HG03095 (cell line): ENCODE measurements around the gene CEP128.
A peak's percentile ranks its signal among the peaks of the same experiment; 100 is the strongest.
"Not testable (repeated sequence)": the region's sequence is repeated elsewhere in the genome, so short reads cannot be mapped to it uniquely, and the experiment has no call there.

Experiments used
- ATAC-seq: cut with Tn5 transposase; IDR thresholded peaks from one replicate; pipeline ENCODE4 v1.9.1; 2021; ENCODE audit warnings: moderate library complexity; ENCODE audit not compliant: unreplicated experiment

CEP128 gene

DNA sequence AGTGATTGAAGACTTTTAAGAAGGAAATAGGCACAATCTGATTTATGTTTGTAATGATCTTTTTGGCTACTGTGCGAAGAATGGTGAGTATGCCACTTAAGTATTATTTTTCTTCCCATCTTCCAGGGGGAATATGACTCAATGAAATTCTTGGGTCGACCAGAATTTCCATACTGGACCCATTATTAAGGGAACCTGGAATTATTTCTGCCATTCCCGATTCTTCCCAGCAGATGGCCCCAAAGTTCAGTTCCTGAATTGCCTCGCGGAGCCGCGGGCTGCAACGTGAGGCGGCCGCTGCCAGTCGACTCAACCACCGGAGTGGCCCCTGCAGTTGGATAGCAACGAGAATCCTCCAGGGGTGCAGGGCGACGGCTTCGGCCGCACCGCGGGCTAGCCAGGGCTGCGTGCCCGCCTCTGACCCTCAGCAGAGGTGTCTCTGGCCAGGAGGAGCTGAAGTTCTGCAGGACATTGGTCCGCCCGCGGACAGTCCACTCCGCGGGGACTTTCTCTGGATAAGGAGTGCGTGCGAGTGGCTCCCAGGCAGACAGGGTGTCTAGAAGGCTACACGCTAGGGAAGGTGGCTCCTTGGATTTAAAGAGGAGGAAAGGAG, 13.3 kb upstream of the CEP128 start:
- ATAC-seq = no peak

DNA sequence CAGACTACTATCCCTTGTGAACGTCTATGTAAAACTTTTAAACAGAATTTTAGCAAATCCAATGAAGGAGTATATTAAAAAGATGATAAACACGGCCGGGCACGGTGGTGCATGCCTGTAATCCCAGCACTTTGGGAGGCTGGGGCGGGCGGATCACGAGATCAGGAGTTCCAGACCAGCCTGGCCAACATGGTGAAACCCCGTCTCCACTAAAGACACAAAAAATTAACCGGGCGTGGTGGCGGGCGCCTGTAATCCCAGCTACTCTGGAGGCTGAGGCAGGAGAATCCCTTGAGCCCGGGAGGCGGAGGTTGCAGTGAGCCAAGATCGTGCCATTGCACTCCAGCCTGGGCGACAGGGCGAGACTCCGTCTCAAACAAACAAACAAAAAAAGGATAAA, 11.7 kb upstream of the CEP128 start:
- not testable (repeated sequence) for ATAC-seq

DNA sequence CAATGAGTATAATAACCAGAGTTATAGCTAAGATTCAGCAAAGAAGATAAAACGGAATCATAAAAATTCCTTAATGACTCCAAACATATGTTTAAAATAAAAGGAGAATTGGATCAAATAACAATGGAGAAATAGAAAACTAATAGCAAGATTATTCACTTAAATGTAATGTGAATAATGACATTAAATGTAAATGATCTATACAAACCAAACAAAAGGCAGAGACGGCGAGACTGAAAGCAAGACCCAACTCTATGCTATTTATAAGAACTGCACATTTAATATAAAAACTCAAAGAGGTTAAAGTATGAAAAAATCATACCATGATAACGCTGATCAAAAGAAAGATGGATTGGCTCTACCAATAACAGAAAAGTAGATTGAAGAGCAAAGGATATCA, 10.0 kb upstream of the CEP128 start:
- ATAC-seq = no peak

DNA sequence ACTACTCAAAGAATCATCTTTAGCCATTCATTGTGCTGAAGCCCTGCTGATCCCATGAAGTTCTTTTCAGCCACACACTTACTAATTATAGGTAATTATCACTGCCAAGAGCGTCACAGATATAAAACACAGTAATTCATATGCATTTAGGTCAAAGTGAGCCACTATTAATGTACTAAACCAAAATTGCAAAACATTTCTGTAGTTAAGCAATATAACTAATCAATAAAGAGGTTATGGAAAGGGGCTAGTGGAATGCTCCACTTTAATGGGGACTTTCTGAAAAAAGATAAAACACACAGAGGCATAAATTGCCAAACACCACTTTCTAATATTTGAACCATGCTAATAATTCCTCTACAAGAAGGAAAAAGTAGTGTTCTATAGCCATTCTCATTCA, 6.8 kb upstream of the CEP128 start:
- ATAC-seq = no peak

DNA sequence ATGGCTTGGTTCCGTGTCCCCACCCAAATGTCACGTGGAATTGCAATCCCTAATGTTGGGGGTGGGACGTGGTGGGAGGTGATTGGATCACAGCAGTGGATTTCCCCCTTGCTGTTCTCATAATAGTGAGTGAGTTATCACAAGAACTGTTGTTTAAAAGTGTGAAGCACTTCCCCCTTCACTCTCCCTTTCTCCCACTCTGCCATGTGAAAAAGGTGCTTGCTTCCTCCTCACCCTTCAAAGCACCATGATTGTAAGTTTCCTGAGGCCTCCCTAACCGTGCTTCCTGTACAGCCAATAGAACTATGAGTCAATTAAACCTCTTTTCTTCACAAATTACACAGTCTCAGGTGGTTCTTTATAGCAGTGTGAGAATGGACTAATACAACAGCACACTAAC, 5.3 kb upstream of the CEP128 start:
- no peak for ATAC-seq

DNA sequence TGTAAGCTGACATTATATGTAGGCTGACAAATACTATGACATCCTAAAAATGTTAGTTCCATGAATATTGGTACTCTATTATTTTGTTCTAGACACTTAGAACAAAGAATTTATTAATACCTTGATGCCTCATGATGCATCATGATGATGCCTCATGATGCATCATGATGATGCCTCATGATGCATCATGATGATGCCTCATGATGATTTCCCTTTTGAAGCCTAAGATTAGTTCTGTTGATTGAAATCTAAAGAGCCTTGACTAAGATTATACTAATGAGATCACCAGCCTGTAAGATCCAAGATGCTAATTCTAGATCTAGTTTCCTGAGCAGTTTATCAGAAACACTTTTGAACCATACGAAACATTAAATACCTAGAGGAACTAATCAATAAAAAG, 4.6 kb upstream of the CEP128 start:
- no peak for ATAC-seq

DNA sequence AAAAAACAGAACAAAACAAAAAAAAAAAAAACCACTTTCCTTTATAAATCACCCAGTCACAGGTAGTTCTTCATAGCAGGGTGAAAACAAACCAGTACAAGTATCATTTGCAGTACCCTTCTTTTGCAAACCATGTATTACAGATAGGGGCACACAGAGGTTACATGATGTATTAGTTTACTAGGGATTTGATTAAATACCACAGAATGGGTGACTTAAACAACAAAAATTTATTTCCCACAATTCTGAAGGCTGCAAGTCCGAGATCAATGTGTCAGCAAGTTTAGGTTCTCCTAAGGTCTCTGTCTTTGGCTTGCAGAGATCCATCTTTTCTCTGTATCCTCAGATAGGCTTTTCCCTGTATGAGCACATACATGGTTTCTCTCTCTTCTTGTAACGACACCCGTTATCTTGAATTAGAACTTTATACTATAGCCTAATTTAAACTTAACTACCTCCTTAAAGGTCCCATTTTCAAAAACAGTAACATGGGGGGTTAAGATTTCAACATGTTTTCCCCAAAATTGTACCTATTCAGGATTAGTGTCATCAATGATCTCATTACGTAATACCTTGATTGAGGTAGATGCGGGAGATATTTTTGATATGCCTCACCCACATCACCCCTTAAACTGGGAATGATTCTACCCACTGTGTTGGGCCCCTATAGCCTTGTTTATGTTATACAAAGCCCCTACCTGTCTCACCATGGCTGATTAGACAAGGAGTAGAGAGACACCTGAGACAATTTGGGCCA, 3.5 kb upstream of the CEP128 start:
- ATAC-seq = no peak

DNA sequence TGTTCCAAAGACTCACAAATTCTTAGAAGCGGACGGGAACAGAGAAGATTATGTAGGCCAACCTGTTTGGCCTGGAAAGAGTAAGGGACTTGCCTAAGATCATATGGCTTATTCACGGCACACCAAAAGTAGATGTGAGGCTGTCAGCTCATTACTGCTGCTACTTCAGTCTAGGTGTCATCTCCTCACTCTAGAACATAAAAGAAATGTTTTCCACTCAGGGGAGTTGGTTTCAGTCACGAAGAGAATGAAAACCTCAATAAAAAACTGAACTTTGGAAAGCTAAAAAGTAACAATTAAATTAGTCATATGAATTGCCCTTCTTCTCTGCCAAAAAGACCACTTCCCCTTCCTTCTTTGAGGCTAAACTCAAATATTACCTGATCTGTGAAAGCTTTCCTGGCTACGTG, 658 bp upstream of the CEP128 start:
- ATAC-seq = peak; percentile 4

DNA sequence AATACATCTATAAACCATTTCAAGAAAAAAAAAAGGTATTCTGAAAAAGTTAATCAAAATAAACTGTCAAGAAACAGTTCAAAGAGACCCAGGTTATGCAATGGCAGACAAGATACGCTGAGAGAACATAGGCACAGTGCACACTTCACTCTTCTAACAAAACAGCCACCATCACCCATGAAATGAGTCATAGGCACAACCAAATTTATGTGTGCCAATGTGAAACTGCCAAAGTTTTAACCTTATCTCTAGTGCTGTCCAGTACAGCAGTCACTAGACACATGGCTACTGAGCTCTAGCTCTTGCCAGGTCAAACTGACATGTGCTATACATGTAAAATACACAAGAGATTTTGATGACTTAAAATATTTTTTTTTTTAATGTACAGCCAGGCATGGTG, 1.4 kb downstream of the CEP128 start:
- no peak for ATAC-seq

DNA sequence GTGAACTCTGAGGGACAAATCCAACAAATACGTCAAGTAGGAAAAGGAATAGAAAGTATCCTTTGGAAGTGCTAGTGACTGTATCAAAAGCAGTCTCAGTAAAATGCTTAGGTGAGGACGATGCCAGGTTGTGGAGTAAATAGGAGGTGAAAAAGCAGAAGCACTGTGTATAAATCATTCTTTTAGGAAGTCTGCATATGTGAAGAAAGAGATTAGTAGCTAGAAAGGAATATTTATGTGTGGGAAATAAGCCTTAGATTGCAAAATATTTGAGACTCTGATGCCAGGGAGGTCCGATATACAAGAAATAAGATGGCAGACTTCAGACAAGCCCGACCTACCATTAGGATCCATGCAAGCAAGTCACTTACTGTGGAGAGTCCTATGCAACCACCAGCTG, 7.9 kb downstream of the CEP128 start:
- no peak for ATAC-seq

DNA sequence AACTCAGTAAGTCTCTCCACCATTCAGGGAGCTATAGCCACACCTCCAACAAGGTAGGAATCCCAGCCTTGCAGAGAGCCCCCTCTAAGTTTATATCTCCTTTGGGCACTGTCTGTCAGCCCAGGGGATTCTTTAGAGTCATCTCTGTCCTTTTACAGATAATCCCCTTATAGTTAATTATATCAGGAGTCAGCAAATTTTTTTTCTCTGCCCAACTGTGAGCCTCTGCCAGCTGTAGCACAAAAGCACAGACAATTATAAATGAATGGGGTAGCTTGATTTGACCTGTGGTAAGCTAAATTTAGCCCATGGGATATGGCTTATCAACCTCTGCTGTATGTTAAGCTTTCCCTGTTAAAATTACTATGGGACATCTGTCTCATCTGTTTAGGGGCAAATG, 8.3 kb downstream of the CEP128 start:
- no peak for ATAC-seq

DNA sequence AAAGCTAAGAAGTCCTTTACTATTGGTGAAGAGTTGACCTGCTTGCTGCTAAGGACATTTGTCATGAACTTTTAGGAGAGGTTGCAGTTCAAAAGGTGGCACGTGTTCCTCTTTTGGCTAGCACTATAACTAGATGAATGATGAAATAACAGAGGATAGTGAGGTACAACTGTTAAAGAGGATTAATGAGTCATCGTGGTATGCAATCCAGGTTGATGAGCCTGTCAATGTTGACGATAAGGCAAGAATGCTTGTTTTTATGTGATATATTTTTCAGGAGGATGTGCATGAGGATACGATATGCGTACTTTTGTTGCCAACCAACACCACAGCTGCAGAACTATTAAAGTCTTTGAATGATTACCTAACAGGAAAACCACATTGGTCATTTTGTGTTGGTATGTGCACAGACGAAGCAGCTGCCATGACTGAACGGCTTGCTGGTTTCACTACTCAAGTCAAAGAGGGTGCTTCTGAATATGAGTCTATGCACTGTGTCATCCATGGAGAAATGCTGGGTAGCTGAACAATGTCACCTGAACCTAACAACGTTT, 10.6 kb downstream of the CEP128 start:
- ATAC-seq = peak; percentile 97

DNA sequence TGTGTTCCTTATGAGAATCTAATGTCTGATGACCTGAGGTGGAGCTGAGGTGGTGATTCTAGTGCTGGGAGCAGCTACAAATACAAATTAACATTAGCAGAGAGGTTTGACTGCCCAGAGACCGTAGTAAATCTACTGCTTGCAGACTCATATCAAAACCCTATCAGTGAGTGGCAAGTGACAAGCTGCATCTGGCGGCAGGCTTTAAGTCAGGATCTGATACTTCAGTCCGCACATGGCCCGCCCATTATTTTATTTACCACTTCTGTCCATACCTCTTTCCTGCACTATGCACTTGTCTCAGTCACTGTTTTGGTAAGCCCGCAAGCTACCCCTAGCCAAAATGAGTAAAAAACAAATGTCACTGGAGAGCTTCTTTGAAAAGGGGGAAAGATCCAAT, 11.4 kb downstream of the CEP128 start:
- ATAC-seq = no peak

DNA sequence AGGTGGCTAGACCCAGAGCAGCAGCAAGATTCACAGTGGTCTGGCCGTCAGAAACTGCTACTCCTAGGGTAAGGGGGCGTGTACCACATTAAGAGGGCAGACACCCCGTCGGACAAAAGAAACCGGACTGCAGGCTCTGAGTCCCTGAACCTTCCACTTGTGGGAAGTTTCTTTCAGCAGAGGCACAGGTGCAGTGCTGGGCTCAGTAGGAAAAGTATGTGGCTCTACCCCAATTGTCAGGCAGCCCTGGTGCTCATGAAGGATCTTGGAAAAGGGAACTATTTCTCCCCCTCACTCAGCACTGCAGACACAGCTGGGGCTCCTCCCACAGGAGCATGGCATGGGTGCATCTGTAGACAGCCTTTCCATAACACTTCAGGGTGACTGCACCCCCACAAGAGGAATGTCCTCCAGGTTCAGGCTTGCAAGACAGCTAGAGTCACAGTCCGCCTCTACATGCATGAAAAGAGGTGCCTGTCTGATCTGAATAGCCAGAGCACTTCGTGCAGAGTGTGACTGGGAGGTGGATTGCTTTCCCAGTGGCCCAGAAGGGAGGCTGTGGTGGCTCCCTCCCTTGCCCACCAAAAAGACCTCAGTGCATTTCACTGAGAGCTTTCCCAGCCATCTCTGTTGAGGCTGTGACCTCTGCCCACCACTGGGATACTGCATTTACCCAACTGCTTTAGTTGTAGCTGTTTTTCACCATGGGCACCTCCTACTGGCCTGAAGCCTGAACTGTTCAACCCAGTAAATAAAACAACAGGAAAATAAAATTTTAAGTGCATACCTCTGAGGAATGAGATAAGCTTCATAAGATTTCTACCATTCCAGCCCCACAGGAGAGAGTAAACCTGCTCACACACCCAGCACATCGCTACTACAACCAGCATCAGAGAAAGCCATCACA, 14.2 kb downstream of the CEP128 start:
- no peak for ATAC-seq

DNA sequence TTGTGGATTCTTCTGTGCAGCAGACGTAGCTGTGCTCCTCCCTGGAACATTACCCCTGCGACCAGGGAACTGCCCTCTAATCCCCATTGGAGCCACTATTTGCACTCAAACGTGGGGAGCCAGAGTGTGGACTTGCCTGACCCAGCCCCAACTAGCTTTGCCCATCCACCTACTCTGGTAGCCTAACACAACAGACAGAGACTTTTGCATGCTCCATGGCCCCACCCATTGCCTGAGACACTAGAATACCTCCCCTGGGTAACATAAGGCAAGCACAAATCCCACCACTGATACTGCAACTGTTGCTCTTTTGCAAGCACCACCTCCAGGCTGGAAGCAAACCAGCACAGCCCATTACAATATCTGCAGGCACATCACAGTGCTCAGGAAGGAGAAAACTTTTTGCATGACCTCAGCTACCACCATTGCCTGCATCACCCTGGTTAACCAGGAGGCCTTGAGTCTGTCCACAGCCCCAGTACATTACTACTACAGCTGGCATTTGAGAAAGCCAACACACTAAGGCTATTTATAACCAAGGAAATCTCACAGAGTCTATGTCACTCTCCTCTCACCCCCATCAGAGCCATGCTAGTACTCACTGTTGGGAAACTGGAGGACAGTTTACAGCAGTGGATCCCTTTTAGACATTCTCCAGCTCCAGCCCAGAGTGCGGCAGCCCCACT, 15.0 kb downstream of the CEP128 start:
- ATAC-seq = no peak

DNA sequence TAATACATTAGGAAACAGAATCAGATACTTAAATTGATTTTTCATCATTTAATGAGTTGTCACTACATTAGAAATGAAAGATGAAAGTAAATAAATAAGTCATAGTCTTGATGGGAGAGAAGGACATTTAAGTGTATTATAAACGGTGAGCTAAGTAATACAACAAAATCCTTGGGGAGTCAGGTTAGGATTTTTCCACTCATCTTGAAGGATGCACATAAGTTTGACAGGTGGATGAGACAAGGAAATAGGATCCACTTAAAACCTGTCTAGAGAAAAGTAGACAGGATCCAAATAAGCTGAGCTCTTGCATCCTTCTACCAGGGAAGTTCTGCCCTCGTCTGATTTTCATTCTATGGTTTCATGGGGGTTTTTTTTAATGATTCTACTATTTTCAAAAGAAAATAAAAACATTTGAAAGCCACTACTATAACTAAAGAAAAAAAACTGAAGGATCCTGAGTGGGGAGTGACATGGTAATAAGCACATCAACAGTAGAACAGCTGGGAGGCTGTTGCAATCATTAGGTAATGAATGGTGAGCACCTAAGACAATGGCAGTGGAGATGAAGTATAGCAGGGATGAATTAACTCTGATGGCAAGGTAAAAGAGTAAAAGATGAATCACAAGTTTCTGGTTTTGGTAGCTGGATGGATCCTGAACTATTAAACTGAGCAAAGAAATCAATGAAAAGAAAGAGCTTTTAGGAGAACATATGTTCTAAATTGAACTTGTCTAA, 17.0 kb downstream of the CEP128 start:
- no peak for ATAC-seq

DNA sequence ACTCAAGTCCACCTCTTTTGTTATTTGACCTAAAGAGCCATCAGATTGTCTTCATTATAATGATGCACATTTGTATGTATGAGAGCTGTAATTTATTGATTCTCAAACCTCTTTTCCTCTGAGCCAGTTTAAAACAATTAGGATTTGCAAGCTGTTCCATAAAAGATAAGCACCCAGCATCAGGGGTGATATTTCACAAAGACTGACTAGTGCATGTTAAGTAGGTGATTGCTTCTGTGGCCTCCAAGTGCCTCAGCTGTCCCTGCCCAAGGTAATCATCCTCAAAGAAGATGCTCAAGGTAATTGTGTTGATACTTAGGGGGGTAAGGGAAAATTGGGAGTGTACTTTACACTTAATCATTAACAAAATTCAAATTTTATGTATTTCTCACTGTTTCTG, 18.2 kb downstream of the CEP128 start:
- ATAC-seq = no peak

DNA sequence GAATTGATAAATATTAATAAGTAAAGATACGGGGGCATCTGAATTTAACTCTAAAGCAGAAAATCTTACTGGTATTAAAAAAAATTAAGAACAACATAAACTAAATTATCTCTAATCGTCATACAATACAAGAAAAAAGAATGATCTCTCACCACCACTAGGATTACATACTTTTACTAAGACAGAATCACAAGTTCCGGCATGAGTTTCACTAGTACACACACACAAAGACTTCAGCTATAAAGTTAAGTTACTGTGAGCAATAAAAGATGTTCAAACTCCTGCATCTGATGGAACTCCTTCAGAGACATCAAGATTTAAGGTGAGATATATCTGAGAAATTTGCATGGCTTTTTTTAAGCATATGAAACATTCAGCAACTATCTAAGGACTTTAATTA, 21.9 kb downstream of the CEP128 start:
- no peak for ATAC-seq

DNA sequence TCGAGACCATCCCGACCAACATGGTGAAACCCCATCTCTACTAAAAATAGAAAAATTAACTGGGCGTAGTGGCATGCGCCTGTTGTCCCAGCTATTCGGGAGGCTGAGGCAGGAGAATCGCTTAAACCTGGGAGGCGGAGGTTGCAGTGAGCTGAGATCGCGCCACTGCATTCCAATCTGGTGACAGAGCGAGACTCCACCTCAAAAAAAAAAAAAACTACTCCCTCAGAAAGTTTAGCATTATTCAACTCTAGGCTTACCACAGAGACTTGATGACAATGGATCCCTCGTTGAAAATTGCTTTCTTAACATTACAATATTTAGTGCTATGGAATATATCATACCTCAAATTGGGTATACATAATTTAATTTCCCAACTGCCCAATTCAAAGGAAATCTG, 29.5 kb downstream of the CEP128 start:
- ATAC-seq = not testable (repeated sequence)

DNA sequence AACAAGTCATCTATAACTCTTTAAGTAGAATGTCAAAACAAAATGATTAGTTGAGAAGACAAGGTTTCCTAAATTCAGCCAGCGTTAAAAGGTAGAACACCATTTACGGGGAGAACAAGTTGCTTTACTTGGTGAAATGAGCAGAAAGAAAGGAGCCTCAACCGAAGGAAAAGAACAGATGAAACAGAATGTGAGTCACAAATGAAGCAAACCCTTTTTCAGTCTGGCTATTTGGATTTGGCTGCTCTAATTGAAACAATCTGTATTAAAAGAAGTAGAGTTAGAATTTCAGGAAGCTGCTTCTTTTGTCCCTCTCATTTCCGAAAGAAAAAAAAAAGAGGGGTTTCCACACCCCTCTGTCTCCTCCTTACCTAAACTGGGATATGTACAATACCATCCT, 34.6 kb downstream of the CEP128 start:
- ATAC-seq = no peak
